CD4-positive, alpha-beta T cell treated with Interleukin-1 beta for 1 hour (primary cell): ENCODE measurements around the gene ZNF674.

Source experiments
- DNase-seq, 2 donors: peaks; one replicate each; pipeline ENCODE4 v3.0.0-alpha.2; 2020 to 2022

Gene ZNF674

DNA sequence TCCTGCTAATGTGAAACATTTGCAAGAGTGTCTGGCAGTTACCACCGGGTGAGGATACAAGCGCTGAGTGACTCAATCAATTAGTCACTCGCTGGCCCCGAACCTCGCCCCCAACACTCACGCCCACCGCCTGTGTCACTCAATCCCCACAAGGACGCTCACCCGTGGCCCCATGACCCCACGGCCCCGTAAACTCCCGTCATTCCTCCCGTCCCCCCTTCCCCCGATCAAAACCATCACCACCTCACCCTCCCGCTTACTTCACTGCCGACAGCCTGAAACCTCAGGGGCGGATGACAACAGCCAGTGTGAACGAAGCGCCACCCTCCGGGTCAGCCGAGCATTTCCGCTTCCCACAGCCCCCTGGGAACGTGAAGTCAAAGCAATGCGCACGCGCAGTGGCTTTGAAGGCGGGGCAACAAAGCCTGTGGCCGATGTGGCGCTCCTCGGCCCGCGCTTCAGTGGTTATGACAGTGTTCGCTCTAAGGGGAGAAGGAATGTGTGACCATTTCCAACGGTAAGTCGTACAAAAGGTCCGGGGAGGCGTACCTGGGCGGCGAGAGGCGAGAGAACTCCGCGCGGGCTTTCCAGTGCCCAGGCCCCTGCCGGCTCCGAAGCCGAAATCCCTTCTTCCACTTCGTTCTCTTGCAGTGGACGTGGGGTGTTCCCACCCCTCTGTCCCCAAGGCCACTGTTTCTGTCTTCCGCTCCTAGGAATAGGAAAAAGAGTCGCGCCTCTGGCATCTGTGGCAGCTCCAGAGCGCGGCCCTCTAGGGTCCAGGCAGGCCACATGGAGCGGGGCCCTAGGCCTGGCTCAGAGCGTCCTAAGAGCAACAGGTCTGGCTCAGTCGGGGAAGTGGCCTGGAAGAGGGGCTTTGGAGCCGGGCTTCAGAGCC, at the start of gene ZNF674:
Gene ZNF674, minus strand, starts transcription at position 311 of the 895 bp plus-strand sequence. CDS start 3,334 bp downstream, outside the sequence.
- DNase-seq, result peak; percentile 94

DNA sequence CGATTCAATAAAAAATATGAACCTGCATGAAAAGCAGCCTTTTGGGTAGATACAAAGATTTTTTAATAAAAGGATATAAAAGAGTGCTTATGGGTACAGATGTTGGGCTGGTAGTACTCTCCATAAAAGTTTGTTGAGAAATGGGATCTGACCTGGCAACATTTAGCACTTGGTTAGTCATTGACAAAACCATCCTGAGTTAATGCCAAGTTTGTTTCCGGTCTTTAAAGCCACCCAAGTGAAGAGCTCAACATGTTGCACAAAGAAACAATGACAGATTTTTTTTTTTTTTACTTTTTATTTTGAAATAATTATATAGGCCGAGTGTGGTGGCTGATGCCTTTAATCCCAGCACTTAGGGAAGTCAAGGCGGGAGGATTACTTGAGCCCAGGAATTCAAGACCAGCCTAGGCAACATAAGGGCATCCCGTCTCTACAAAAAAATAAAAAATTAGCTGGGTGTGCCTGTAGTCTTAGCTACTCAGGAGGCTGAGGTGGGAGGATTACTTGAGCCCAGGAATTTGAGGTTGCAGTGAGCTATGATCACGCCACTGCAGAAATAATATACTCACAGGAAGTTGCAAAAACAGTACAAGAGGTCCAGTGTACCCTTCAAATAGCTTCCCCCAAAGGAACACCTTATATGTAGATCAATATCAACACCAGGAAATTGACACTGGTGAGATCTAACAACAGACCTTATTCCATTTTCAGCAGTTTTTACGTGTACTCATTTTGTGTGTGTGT, 44.9 kb upstream of the ZNF674 start:
- peak in 1 of 2 donors; percentile 6 for DNase-seq

DNA sequence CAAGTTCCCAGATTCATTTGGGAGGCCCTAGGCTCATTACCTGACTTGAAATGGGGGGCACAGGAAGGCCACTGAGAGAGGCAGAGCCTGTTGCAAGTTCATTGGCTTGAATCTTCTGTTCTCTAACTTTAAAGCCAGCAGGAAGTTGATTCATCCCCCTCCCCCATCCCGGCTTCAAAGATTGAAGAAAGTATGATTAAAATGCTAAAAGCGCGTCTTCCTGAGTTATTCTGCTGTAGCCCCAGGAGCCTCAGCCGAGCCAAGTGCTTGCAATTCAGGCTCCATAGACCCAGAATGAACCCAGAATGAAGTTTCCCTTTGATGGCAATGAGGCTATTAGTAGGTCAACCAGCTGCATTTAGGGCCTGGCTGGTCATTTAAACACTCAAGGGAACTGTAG, 43.0 kb upstream of the ZNF674 start:
- peak; percentile 13 to 36 for DNase-seq

DNA sequence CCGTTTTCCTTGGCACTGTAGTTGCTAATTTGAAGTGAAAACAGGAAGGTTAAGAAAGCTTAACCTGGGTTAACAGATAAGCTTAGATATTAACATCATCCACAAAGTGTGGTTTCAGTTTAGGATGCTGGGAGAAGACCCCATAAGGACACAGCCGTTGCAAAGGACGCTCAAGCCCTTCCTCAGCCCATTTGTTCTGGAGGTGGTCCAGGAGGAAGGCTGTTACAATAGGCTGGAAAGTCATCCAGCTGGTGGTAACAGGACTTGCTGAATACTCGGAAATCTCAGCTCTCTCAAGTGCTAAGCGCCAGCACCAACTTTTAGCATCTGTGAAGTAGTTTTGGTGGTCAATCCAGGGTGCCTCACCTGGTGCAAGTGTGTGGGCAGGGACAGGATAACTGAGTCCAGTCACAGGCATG, 42.5 kb upstream of the ZNF674 start:
- DNase-seq, result no peak

DNA sequence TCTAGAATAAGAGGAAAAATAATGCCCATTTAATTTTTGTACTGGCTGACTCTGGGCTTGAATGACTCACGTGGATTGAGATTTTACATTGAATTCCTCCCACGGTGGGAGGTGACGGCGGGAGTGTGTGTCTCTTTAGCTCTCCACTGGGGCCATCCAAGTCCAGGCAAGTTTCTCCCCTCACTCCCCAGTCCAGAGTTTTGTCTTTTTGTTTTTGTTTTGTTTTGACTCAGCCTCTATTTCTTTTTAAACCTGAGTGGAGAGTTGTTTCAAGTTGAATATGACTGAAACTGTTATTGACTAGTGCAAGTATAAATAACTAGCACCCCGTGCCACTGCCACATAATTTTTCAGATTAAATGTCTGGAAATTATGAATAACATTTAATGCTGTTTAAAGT, 41.9 kb upstream of the ZNF674 start:
- no peak for DNase-seq

DNA sequence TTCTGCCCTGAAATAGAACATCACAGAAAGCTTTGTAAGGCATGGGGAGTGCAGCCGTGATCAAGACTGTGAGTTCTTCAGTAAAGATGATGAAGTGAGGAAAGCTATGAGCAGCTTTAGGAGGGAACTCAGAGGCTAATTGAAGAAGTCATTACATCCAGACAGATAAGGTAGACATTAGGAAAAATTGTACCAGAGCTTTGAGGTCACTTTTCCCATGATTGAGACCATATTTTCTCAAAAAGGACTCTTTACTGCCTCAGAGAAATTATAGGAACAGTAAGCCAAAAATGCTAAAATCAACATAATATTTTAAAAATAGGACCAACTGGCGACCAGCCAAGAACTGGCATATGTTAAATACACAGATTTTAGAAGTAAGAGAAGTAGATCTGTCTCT, 39.5 kb upstream of the ZNF674 start:
- DNase-seq, result no peak

DNA sequence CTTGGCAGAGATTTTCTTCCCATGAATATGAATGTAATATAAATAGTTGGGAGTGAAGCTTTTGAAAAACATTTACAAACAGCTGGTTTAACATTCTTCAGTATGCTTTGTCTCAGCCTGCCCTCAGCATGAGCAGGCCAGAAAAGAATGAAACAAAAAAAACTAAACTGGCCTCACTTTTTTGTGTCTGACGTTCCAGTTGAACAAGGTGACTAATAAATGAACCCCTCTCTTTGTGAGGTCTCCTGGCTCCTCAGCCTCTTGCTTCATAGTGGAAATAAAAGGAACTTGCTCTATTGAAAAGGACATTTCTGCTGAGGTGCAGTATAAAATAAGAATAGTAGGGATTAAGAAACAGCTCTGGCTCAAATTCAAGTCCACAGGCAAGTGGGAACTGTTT, 37.7 kb upstream of the ZNF674 start:
- DNase-seq, result no peak

DNA sequence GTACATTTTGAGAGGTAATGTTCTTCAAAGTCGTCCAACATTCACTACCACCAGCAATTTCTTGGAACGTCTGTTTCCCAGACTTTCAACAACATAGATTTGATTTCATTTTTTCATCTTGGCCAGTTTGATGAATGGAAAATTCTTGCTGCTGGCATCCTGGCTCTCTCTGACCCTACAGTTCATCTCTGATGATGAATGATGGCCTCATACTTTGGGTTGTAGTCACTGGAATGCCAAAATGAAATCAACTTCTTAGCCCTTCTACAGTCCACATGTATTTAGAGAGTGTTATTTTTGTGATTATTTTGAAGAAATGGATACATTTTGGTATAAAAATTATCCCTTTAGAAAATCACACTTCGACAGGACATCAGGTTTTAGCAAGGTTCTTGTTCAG, 37.1 kb upstream of the ZNF674 start:
- DNase-seq, result no peak

DNA sequence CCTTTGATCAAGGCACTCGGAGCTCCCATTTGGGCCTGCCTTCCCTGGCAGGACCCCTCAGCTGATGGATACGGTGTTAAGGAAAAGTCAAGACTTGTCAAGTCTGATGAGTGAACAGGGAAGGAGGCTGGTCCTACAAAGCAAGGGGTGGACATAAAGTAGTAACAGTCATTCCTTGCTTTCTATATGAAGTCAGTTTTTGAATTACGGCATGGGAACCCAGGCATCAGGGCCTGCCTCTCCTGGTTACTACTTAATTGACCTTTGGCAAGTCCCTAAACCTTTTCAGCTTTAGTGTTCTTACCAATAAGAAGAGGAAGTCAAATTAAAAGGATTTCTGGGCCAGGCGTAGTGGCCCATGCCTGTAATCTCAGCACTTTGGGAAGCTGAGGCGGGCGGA, 35.4 kb upstream of the ZNF674 start:
- DNase-seq, result no peak

DNA sequence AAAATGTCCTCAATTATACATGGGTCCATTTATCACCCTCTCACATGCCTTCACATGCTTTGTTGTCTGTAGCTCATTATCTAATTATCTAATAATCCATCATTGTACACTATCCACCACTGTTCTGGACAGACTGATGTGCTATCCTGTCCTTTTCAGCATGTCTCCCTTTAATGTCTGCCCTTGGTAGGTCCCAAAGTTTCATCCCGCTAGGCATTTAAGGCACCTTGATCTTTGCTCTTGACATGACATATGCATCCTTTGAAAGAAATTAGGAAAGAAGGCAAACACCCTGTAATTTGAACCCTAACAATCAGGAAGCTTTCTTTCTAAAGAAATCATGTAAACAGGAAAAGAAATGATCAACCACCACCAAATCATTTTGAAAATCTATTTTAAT, 34.0 kb upstream of the ZNF674 start:
- DNase-seq, result no peak

DNA sequence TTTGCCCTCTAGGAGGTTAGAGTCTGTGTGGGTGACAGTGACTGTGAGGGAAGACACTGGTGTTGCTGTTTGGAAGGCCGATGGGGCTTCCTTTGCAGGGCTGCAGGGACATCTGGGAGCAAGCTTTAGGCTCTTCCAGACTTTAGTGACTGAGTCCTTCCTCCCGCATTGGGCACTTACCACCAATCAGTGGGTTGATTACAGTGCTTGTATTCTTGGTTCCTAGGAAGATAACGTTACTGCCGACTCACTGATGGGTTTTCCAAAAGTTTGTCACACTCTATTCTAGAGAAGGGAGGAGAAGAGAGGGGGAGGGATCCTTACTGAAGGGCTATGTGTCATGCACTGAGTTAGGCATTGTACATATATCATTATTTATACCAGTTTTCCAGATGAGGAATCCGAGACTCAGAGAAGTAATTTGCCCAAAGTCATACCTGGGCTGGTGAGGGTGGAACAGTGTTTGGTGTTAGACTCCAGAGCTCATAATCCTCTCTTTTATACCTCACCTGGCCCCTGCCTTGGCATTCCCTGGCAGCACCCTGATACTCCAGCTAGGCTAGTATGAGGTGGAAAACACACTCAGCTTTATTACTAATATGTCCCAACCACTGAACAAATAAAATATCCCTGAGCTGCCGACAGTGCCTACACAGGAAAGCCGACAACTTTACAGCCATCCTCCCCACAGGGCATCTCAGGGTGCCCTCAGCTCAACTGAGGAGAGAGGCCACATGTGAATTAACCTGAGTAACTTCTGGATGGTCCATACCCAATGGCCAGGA, 32.2 kb upstream of the ZNF674 start:
- no peak for DNase-seq

DNA sequence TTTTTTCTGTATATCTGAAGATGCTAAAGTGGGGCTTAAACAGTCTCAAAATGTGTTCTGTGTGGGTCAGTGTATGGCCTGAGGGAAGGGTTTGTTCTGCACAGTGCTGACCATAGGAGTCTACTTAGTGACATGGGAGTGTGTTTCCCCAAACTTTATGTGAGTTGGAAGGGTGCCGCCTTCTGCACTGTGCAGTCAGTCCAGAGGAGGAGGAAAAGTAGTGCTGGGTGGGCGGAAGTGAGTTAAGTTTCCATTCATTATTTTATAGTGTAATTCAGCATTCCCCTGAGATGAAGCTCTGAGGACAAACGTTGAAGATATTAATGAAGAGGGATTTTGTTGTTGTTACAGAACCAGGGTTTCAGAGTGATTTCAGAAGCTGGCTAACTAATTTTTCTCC, 31.2 kb upstream of the ZNF674 start:
- DNase-seq, result no peak

DNA sequence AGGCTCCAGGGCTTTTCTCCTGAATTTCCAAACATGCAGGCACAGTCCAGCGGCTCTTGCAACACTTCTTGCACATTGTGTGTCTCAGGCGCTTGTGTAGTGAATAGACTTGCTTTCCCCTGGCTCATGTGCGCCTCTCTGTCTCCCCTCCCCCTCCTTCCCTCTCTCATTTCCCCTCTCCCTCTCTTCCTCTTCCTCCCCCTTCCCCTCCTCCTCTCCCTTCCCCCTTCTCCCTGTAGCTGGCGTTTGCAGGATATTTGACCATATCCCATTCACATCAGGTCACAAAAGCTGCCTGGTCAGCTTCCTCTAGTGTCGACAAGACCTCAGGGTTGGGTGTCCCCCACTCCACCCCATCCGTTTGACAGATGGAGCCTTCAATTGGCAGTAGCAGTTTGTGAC, 30.8 kb upstream of the ZNF674 start:
- DNase-seq, result peak in 1 of 2 donors; percentile 3

DNA sequence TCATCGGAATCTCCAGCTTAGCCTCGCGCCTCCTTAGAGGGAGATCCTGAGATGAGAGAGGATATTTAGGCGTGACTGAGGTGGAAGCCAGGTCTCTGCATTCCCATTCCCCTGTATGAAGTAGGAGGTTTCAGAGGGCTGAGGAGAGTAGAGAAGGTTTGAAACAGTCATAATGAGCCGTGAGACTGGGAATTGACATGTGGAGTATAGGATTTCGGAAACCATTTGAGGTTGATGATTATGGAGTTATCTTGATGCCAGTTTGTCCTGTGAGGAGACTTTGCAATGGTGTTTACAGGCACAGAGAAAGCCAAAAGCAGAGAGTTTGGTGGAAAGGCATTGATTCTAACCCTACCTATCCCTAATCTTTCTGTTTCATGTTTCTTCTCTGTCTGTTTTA, 30.4 kb upstream of the ZNF674 start:
- no peak for DNase-seq

DNA sequence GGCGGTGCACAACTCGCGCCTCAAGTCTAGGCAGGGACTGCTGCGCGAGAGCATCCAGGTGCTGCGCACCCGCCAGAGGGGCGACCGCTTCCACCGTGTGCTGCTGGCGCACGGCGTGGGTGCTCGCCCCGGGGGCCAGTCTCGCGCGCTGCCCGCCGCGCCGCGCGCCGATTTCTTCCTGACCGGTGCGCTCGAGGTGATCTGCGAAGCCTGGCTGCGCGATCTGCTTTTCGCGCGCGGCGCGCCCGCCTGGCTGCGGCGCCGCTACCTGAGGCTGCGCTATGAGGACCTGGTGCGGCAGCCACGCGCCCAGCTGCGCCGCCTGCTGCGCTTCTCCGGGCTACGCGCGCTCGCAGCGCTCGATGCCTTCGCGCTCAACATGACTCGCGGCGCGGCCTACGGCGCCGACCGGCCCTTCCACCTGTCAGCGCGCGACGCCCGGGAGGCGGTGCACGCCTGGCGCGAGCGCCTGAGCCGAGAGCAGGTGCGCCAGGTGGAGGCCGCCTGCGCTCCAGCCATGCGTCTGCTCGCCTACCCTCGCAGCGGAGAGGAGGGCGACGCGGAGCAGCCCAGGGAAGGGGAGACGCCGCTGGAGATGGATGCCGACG, 29.7 kb upstream of the ZNF674 start:
- DNase-seq, result peak; percentile 36 to 37

DNA sequence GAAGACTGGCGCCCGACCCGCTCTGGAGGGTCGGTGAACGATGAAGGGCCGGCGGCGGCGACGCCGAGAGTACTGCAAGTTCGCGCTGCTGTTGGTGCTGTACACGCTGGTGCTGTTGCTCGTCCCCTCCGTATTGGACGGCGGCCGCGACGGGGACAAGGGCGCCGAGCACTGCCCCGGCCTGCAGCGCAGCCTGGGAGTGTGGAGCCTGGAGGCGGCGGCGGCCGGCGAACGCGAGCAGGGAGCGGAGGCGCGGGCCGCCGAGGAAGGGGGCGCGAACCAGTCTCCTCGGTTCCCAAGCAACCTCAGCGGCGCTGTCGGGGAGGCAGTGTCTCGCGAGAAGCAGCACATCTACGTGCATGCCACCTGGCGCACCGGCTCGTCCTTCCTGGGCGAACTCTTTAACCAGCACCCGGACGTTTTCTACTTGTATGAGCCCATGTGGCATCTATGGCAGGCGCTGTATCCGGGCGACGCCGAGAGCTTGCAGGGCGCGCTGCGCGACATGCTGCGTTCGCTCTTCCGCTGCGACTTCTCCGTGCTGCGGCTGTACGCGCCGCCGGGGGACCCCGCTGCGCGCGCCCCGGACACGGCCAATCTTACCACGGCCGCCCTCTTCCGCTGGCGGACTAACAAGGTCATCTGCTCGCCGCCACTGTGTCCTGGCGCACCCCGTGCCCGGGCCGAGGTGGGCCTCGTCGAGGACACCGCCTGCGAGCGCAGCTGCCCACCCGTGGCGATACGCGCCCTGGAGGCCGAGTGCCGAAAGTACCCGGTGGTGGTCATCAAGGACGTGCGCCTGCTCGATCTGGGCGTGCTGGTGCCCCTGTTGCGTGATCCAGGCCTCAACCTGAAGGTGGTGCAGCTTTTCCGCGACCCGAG, 28.9 kb upstream of the ZNF674 start:
- DNase-seq, result peak; percentile 73 to 78

DNA sequence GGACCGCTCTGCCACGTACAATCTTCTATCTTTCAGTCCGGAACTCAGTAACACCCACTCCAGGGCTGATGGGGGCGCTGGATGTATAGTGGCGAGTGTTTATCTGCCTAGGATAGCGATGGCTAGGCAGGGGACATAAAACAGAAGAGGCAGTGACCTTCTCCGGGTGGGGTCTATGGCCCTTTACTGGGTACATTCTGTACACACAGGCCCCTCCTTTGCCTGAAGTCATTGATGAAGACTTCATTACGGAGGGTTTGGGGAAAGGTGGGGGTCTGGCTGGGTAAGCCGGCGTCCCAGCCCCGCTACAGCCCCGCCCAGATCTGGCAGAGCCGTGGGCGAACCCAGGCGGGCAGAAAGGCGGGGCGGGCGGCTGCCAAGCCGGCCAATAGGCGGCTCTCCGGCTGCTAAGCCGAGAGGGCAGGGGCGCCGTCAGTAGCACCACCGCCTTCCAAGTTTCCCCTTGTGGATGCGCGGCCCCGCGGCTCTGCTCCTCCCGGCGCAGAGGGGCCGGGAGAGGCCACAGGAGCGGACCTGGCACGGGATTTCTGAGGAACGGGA, 28.2 kb upstream of the ZNF674 start, which contains the start of gene CHST7:
Gene CHST7, plus strand, starts transcription at position 435 of the 561 bp plus-strand sequence. CDS start 167 bp downstream, outside the sequence.
- peak; percentile 62 to 71 for DNase-seq

DNA sequence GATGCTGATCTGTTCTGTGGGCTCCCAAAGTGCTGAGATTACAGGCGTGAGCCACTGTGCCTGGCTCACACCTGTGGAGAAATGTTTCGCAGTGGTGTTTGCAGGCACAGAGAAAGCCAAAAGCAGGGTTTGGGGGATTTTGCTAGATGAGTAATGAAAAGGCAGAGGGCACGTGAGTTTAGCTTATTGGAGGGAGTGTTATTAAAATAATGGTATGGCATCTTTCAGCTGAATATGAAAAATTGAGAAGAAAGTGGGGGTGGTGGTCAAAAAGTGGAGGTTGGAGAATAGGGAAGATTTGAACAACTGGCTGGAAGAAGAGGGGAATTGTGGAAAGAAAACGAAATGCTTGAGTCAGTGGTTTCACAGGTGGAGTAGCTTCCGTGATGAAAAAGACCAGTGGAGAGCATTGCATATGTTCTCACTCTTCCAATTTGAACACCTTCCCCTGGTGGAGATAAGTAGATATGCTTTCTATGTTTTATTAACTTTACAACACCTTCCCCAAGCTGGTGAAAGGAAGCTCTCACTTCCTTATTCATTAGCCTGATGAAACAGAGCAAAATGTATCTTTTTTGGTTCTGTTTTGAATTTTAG, 27.2 kb upstream of the ZNF674 start:
- peak in 1 of 2 donors; percentile 40 for DNase-seq

DNA sequence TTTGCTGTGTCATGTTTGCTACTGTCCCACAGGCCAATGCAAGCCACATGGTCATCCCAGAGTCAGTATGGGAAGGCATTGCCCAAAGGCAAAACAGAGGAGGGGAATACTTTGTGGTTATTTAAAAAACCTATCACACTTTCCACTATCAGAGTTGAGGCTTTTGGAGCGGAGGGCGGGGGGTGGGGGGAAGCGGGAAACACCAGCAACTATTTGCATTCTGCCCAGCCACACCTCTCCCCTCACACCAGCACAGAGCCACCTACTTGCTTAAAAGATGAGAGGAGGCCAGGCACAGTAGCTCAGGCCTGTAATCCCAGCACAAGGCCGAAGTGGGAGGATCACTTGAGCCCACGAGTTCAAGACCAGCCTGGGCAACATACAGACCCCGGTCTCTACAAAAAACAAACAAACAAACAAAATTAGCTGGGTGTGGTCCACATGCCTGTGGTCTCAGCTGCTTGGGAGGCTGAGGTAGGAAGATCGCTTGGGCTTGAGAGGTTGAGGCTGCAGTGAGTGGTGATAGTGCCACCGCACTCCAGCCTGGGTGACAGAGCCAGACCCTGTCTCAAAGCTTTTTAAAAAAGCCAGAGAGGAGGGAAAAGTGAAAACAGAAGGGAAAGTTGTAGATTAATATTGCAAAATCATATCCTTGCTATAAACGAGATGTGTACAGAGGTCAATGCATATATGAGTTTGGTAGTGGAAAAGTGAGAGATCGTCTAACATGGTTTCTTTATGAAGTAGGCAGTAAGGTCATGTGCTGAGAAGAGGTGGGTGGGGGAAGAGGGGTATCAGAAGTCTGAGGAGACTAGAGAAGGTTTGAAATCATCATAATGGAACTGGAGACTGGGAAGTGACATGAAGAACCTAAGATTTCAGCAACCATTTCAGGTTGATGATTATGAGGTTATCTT, 26.5 kb upstream of the ZNF674 start:
- no peak for DNase-seq

DNA sequence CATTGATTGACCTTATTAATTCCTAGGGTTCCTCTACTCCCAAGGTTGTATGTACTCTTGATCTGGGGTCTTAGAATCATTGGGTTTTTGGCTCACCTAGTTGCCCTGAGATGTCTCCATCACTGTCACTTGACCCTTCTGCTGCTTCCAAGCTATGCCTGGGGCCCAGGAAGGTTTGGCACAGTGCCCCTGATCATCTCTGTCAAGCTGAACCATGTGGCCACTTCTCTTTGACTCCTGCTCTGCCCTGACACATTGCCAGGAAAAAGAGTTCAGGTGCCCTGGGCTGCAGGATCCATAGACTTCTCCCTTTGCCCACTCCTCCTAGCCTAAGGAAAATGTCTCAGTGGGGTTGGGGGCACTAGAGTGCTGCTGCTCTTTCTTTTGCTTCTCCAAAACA, 24.4 kb upstream of the ZNF674 start:
- no peak for DNase-seq
